Endometrial microvascular endothelial cells (primary cell): Measurements from ENCODE around the gene KITLG. TPM values are rescaled to one million over a fixed set of nuclear protein-coding genes. Genes with fewer than 3 reads are reported as not detected.

Experiments used
- in situ Hi-C: cut with HindIII; loops from 2 replicates; pipeline ENCODE4 v1.10.0; 2017; ENCODE audit warnings: low sequenced_read_pairs, low pct_unique_long_range_greater_than_20kb; ENCODE audit errors: inconsistent ontology term
- total RNA-seq: library from RNA; depleted of rRNA; stranded (reverse); fragments of >200 nt; gene quantifications from one replicate; pipeline ENCODE4 v1.2.3, GENCODE V29; 2015; ENCODE audit errors: inconsistent ontology term

Gene KITLG
- total RNA-seq, 1 donor from 2014 or later = 52.3 TPM

- in situ Hi-C loops = no loop called here
Observed at GRCh38 chr12:88578276-88579160, 1.8 kb downstream of the KITLG start.

GRCh38 chr12:88577537-88577936 is 2.7 kb downstream of the KITLG start:
- in situ Hi-C loops = no loop called here

GRCh38 chr12:88576866-88577265 is 3.4 kb downstream of the KITLG start:
- in situ Hi-C loops = no loop called here

- in situ Hi-C loops = no loop called here
Observed at GRCh38 chr12:88575361-88575970, 4.8 kb downstream of the KITLG start.

GRCh38 chr12:88574278-88574677 is 6.0 kb downstream of the KITLG start:
- in situ Hi-C loops = no loop called here

GRCh38 chr12:88573583-88573982 is 6.7 kb downstream of the KITLG start:
- in situ Hi-C loops = no loop called here

- in situ Hi-C loops = no loop called here
Observed at GRCh38 chr12:88572781-88573549, 7.3 kb downstream of the KITLG start.

GRCh38 chr12:88571543-88571942 is 8.7 kb downstream of the KITLG start:
- in situ Hi-C loops = no loop called here

GRCh38 chr12:88570103-88570502 is 10.2 kb downstream of the KITLG start:
- in situ Hi-C loops = no loop called here

- in situ Hi-C loops = no loop called here
Observed at GRCh38 chr12:88566430-88566829, 13.8 kb downstream of the KITLG start.

- in situ Hi-C loops = no loop called here
Observed at GRCh38 chr12:88562846-88563582, 17.3 kb downstream of the KITLG start.

- in situ Hi-C loops = no loop called here
Observed at GRCh38 chr12:88562151-88562550, 18.1 kb downstream of the KITLG start.

- in situ Hi-C loops = no loop called here
Observed at GRCh38 chr12:88559772-88560171, 20.5 kb downstream of the KITLG start.

- in situ Hi-C loops = no loop called here
Observed at GRCh38 chr12:88559199-88559598, 21.1 kb downstream of the KITLG start.

- in situ Hi-C loops = no loop called here
Observed at GRCh38 chr12:88558340-88558867, 21.9 kb downstream of the KITLG start.

- in situ Hi-C loops = no loop called here
Observed at GRCh38 chr12:88556213-88556774, 24.0 kb downstream of the KITLG start.

- in situ Hi-C loops = no loop called here
Observed at GRCh38 chr12:88553941-88554658, 26.2 kb downstream of the KITLG start.

- in situ Hi-C loops = no loop called here
Observed at GRCh38 chr12:88552610-88553079, 27.6 kb downstream of the KITLG start.
